ENCODE results near the gene R3HDM1.

GRCh38 chr2:135525786-135526185 is 5.5 kb upstream of the R3HDM1 start:
- no peak for TF ChIP-seq POLR2AphosphoS5 (IDR thresholded peaks at IDR 0.05; ENCODE audit: insufficient read depth in 1 of 2, low read depth in 1 of 2)
- TF ChIP-seq CTCF (IDR thresholded peaks at IDR 0.05) = no peak
- no peak for TF ChIP-seq POLR2A (IDR thresholded peaks at IDR 0.05)

Measured in vagina (tissue), 2 donors.